Stomach (tissue), 9 donors: ENCODE measurements around the gene RELN. TPM values are rescaled to one million over a fixed set of nuclear protein-coding genes. Genes with fewer than 3 reads are reported as not detected.
A peak's percentile ranks its signal among the peaks of the same experiment; 100 is the strongest.

Source experiments
- DNase-seq, 2 donors: peaks; one replicate each; pipeline versions ENCODE4 v3.0.0 to v3.0.0-alpha.2; 2013 to 2019
- H3K27ac ChIP-seq, 5 donors: fragments of 200-600 bp in 4 of 5; sonication (generic) in 4 of 5; one replicate each; pipeline ENCODE4 v1.5.1; 2013 to 2019; ENCODE audit warnings: mild to moderate bottlenecking in 1 of 5, moderate library complexity in 1 of 5
- H3K27me3 ChIP-seq, 3 donors: fragments of 200-600 bp; sonication (generic); one replicate each; pipeline ENCODE4 v1.5.1; 2017 to 2019; ENCODE audit warnings: mixed run types in 1 of 3
- H3K36me3 ChIP-seq, 4 donors: fragments of 200-600 bp; sonication (generic); 1 replicate in 3 of 4; 2 replicates in 1 of 4; pipeline ENCODE4 v1.5.1; 2016 to 2019
- H3K4me1 ChIP-seq, 4 donors: fragments of 200-600 bp; sonication (generic); one replicate each; pipeline ENCODE4 v1.5.1; 2016 to 2019
- H3K4me3 ChIP-seq, 4 donors: fragments of 200-600 bp; sonication (generic) in 3 of 4; one replicate each; pipeline ENCODE4 v1.5.1; 2016 to 2019; ENCODE audit warnings: mild to moderate bottlenecking in 1 of 4
- H3K9me3 ChIP-seq, 4 donors: fragments of 200-600 bp; sonication (generic); one replicate each; pipeline ENCODE4 v1.5.1; 2016 to 2019
- EP300 ChIP-seq: sonication (generic); formaldehyde crosslinking; IDR thresholded peaks from one replicate; pipeline ENCODE4 v1.6.1; 2017; ENCODE audit warnings: antibody characterized with exemption
- POLR2A ChIP-seq, 4 donors: fragments of 450-650 bp; IDR thresholded peaks; one replicate each; pipeline ENCODE4 v1.6.1; 2016; ENCODE audit warnings: antibody characterized with exemption in 4 of 4, control low read depth in 2 of 4, mild to moderate bottlenecking in 1 of 4, moderate library complexity in 1 of 4
- POLR2AphosphoS5 ChIP-seq, 3 donors: sonication (generic); formaldehyde crosslinking; IDR thresholded peaks; one replicate each; pipeline ENCODE4 v1.6.1; 2016; ENCODE audit warnings: antibody characterized with exemption in 3 of 3
- WGBS, 5 donors: extraction: QIAGEN DNeasy Blood & Tissue Kit in 3 of 5; methylation state at CpG; one replicate each; pipeline versions ENCODE4 v1.1.5 to v1.1.7; 2013 to 2018; 5-methylcytosine and 5-hydroxymethylcytosine counted together
- intact Hi-C: fragments of 100-400 bp; cut with DNase I; formaldehyde crosslinking; loops from one replicate; pipeline ENCODE4 v1.15.1; 2023; ENCODE audit warnings: low total_unique reads
- polyA plus RNA-seq, 3 donors: library from polyadenylated mRNA; stranded (reverse); fragments of 200-250 nt; gene quantifications; one replicate each; pipeline ENCODE4 v1.2.3, GENCODE V29; 2013
- total RNA-seq, 5 donors: library from RNA; depleted of rRNA; stranded (reverse); fragments of >200 nt; gene quantifications; one replicate each; pipeline versions ENCODE4 v1.1.0 to v1.2.3, GENCODE V29; 2014 to 2016
- TF ChIP-seq, protein P1 (sequence below), 7 experiments: fragments of 450-650 bp in 4 of 7; fragments of 200-600 bp in 3 of 7; sonication (generic) in 3 of 7; IDR thresholded peaks; one replicate each; pipeline ENCODE4 v1.5.1; 2016 to 2019; ENCODE audit warnings: antibody characterized with exemption in 7 of 7, control low read depth in 2 of 7, mild to moderate bottlenecking in 1 of 7
- donor health status: healthy with polysubstance abuse.
- donor health status: Bipolar disorder and iron deficiency.
- donor health status: healthy.

Gene RELN
- total and polyA plus RNA-seq, 8 donors, result 0.19 to 14.3 (median 2.2) TPM

- Histone ChIP-seq H3K4me3 (no peak overlapping the region), H3K36me3 (no peaks in the 10 kb centered on the region), H3K9me3 (no peaks in the 10 kb centered on the region), H3K27me3 (no peaks in the 10 kb centered on the region), H3K4me1 (peaks cover 0 to 4% (median 0%) of the 10 kb centered on the region in 4 donors), H3K27ac (no peak overlapping the region)
- 50 to 68% (median 55%) methylated on average over 6 of the region's 6 CpGs for WGBS, 5 donors
- TF ChIP-seq, protein P1, sequence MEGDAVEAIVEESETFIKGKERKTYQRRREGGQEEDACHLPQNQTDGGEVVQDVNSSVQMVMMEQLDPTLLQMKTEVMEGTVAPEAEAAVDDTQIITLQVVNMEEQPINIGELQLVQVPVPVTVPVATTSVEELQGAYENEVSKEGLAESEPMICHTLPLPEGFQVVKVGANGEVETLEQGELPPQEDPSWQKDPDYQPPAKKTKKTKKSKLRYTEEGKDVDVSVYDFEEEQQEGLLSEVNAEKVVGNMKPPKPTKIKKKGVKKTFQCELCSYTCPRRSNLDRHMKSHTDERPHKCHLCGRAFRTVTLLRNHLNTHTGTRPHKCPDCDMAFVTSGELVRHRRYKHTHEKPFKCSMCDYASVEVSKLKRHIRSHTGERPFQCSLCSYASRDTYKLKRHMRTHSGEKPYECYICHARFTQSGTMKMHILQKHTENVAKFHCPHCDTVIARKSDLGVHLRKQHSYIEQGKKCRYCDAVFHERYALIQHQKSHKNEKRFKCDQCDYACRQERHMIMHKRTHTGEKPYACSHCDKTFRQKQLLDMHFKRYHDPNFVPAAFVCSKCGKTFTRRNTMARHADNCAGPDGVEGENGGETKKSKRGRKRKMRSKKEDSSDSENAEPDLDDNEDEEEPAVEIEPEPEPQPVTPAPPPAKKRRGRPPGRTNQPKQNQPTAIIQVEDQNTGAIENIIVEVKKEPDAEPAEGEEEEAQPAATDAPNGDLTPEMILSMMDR (IDR thresholded peaks at IDR 0.05), result no peak
- TF ChIP-seq POLR2A (IDR thresholded peaks at IDR 0.05), result no peak
- TF ChIP-seq EP300, result no peak
- intact Hi-C loops, result no loop called here
- DNase-seq, result no peak
Measured at GRCh38 chr7:103521937-103522336, 467.5 kb downstream of the RELN start.

GRCh38 chr7:103504505-103505135 lies 484.8 kb downstream of the RELN start:
- no peaks in the 10 kb centered on the region for H3K9me3 ChIP-seq
- H3K4me1 ChIP-seq, result no peaks in the 10 kb centered on the region
- no peak for DNase-seq
- 63 to 80% (median 71%) methylated on average over 3 to 13 of the region's 13 CpGs for WGBS, 5 donors
- no peaks in the 10 kb centered on the region for H3K36me3 ChIP-seq
- H3K27me3 ChIP-seq, result peaks cover 0 to 7% (median 6%) of the 10 kb centered on the region in 3 donors
- H3K27ac ChIP-seq, result no peak overlapping the region
- intact Hi-C loops, result no loop called here
- H3K4me3 ChIP-seq, result no peak overlapping the region
- TF ChIP-seq EP300, result no peak
- TF ChIP-seq POLR2AphosphoS5 (IDR thresholded peaks at IDR 0.05), result no peak
- TF ChIP-seq, protein P1 (IDR thresholded peaks at IDR 0.05), result no peak
- TF ChIP-seq POLR2A (IDR thresholded peaks at IDR 0.05), result no peak

DNA sequence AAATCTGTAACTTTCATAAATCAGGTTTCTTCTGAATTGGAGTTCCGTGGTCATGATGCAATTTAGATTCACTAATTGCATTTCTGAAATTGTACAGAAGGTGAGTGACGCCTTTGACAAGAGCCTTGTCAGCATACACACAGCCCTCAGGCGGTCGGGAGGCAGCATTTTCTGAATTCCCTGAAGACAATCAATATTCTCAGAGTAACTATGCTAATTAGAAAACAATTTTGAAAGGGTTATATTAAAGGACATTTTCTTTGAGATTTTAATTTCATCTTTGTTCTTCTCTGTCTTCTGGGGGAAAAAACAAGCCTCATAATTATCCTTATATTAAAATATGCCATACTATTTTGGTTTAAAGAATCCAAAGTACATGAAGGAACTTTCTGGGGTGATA lies 488.3 kb downstream of the RELN start:
- 76 to 86% (median 84%) methylated on average over 4 of the region's 4 CpGs for WGBS, 5 donors
- TF ChIP-seq POLR2AphosphoS5 (IDR thresholded peaks at IDR 0.05), result no peak
- TF ChIP-seq POLR2A (IDR thresholded peaks at IDR 0.05), result no peak
- TF ChIP-seq EP300, result no peak
- TF ChIP-seq, protein P1 (IDR thresholded peaks at IDR 0.05), result no peak
- peaks cover 0 to 7% (median 6%) of the 10 kb centered on the region in 3 donors for H3K27me3 ChIP-seq
- H3K36me3 ChIP-seq, result no peaks in the 10 kb centered on the region
- intact Hi-C loops, result no loop called here
- no peaks in the 10 kb centered on the region for H3K4me1 ChIP-seq
- no peak overlapping the region for H3K27ac ChIP-seq
- H3K4me3 ChIP-seq, result no peak overlapping the region
- no peak for DNase-seq
- H3K9me3 ChIP-seq, result no peaks in the 10 kb centered on the region

- Histone ChIP-seq H3K4me3 (no peak overlapping the region), H3K27ac (no peak overlapping the region), H3K27me3 (peaks cover 0 to 7% (median 6%) of the 10 kb centered on the region in 3 donors), H3K36me3 (no peaks in the 10 kb centered on the region), H3K9me3 (no peaks in the 10 kb centered on the region), H3K4me1 (no peaks in the 10 kb centered on the region)
- TF ChIP-seq, protein P1 (IDR thresholded peaks at IDR 0.05), result no peak
- TF ChIP-seq POLR2A (IDR thresholded peaks at IDR 0.05), result no peak
- no peak for TF ChIP-seq POLR2AphosphoS5 (IDR thresholded peaks at IDR 0.05)
- no peak for TF ChIP-seq EP300
- intact Hi-C loops, result no loop called here
- WGBS, 5 donors, result 58 to 70% (median 65%) methylated on average over 1 of the region's 1 CpG
- peak in 1 of 2 donors; percentile 9 for DNase-seq
Measured at GRCh38 chr7:103499976-103500375, 489.5 kb downstream of the RELN start.
